ENCODE data around the gene PLEKHA4. TPM values are rescaled to one million over a fixed set of nuclear protein-coding genes. Genes with fewer than 3 reads are reported as not detected.
"Not testable (repeated sequence)": the region's sequence is repeated elsewhere in the genome, so short reads cannot be mapped to it uniquely, and the experiment has no call there.

Gene PLEKHA4
- total and polyA plus RNA-seq, 2 donors (not counting 1 experiment from before 2014, with no cell fraction given), result 4.3 to 6.2 TPM

DNA sequence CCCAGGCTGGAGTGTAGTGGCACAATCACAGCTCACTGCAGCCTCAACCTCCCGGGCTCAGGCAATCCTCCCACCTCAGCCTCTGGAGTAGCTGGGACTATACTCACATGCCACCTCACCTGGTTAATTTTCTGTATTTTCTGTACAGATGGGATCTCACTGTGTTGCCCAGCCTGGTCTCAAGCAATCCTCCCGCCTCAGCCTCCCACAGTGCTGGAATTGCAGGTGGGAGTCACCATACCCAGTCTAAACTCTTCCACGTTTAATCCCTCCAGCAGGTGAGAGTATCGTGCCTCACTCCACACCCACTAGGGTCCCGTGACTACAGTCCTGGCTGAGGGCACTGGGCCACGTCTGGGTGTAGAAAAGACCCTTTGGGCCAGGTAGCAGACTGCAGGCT, 74.1 kb downstream of the PLEKHA4 start:
- H3K27ac Mint-ChIP-seq, result peak overlapping the region; percentile 50
- POLR2A ChIA-PET, result interaction anchor here (0.6 to 2.1 kb wide), 3 partner anchors 43 to 177 kb away, joined by 5 to 8 read pairs (median 8); partner anchors contain the start of gene HSD17B14

DNA sequence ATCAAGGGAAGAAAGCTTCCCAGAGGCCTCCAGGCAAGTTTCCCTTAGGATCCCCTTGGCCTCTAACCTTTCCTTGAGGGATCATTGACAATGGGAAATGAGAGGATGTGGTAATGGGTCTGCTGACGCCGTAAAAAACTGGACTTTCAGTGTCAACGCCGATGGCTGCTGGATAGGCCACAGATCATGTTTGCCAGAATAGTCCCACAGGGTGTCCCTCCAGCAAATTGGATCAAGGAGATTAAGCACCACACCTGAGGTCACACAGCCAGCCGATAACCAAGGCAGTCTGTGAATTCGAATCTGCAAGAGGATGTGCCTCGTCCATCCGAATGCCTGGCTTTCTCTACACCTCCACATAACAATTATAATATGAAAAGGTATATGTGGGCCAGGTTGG, 75.1 kb downstream of the PLEKHA4 start:
- Mint-ChIP-seq H3K27ac (no peak overlapping the region), H3K4me3 (no peak overlapping the region), H3K4me1 (peaks cover 11% of the 10 kb centered on the region), H3K9me3 (ENCODE audit: insufficient read depth) (no peaks in the 10 kb centered on the region), H3K27me3 (no peaks in the 10 kb centered on the region)
- no peak for DNase-seq
- POLR2A ChIA-PET, result no interaction called here
- TF ChIP-seq EZH2 (IDR thresholded peaks at IDR 0.05; ENCODE audit: borderline replicate concordance, insufficient read depth, low read depth, low read length, poor library complexity, severe bottlenecking), result no peak
- TF ChIP-seq, protein P1, sequence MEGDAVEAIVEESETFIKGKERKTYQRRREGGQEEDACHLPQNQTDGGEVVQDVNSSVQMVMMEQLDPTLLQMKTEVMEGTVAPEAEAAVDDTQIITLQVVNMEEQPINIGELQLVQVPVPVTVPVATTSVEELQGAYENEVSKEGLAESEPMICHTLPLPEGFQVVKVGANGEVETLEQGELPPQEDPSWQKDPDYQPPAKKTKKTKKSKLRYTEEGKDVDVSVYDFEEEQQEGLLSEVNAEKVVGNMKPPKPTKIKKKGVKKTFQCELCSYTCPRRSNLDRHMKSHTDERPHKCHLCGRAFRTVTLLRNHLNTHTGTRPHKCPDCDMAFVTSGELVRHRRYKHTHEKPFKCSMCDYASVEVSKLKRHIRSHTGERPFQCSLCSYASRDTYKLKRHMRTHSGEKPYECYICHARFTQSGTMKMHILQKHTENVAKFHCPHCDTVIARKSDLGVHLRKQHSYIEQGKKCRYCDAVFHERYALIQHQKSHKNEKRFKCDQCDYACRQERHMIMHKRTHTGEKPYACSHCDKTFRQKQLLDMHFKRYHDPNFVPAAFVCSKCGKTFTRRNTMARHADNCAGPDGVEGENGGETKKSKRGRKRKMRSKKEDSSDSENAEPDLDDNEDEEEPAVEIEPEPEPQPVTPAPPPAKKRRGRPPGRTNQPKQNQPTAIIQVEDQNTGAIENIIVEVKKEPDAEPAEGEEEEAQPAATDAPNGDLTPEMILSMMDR (IDR thresholded peaks at IDR 0.05), result no peak
- Histone ChIP-seq H3K79me2 (ENCODE audit: control insufficient read depth, insufficient read depth, low read length) (no peaks in the 10 kb centered on the region), H2AFZ (ENCODE audit: insufficient read depth, low read depth, low read length, poor library complexity, severe bottlenecking) (no peak overlapping the region), H3K36me3 (replicated peaks in 1 of 2; ENCODE audit: control extremely low read depth in 1 of 2, control insufficient read depth in 1 of 2, extremely low read depth in 1 of 2, insufficient read depth in 2 of 2, low read length in 1 of 2) (no peaks in the 10 kb centered on the region), H3K9me3 (ENCODE audit: control extremely low read depth in 1 of 3, control insufficient read depth in 2 of 3, insufficient read depth in 1 of 3, low read length in 2 of 3) (no peaks in the 10 kb centered on the region), H3K27me3 (replicated peaks in 1 of 4; ENCODE audit: control extremely low read depth in 1 of 4, control insufficient read depth in 3 of 4, insufficient read depth in 4 of 4, low read length in 3 of 4) (no peaks in the 10 kb centered on the region), H4K20me1 (ENCODE audit: control insufficient read depth, insufficient read depth, low read length, poor library complexity, severe bottlenecking) (no peaks in the 10 kb centered on the region), H3K27ac (ENCODE audit: low read length in 2 of 2) (no peak overlapping the region), H3K9ac (ENCODE audit: low read length) (no peak overlapping the region), H3K4me3 (ENCODE audit: control extremely low read depth in 1 of 5, extremely low read depth in 1 of 5, insufficient read depth in 1 of 5, low read depth in 2 of 5, low read length in 4 of 5) (no peak overlapping the region), H3K4me2 (replicated peaks; ENCODE audit: low read depth, low read length, poor library complexity, severe bottlenecking) (no peak overlapping the region), H3K4me1 (ENCODE audit: control insufficient read depth in 2 of 2, insufficient read depth in 2 of 2, low read length in 2 of 2) (peaks cover 3 to 10% of the 10 kb centered on the region in 2 donors)
- intact Hi-C loops (cut with micrococcal nuclease), result no loop called here
- WGBS (ENCODE audit: insufficient coverage), result 77% methylated on average over 4 of the region's 8 CpGs
- CTCF ChIA-PET, result interaction anchor here (1.0 to 17.5 kb wide), 4 partner anchors 17 to 200 kb away, joined by 3 to 553 read pairs (median 78); partner anchors contain the start of genes BCAT2, GYS1, HSD17B14 and RUVBL2
- no peak for ATAC-seq (ENCODE audit: low read depth)

More for the DNA sequence above, 74.1 kb downstream of the PLEKHA4 start:
- Histone ChIP-seq H3K79me2 (ENCODE audit: control insufficient read depth, insufficient read depth, low read length) (no peaks in the 10 kb centered on the region), H4K20me1 (ENCODE audit: control insufficient read depth, insufficient read depth, low read length, poor library complexity, severe bottlenecking) (no peaks in the 10 kb centered on the region), H3K27ac (ENCODE audit: low read length in 2 of 2) (no peak overlapping the region), H3K27me3 (replicated peaks in 1 of 4; ENCODE audit: control extremely low read depth in 1 of 4, control insufficient read depth in 3 of 4, insufficient read depth in 4 of 4, low read length in 3 of 4) (no peaks in the 10 kb centered on the region), H3K9me3 (ENCODE audit: control extremely low read depth in 1 of 3, control insufficient read depth in 2 of 3, insufficient read depth in 1 of 3, low read length in 2 of 3) (no peaks in the 10 kb centered on the region), H2AFZ (ENCODE audit: insufficient read depth, low read depth, low read length, poor library complexity, severe bottlenecking) (no peak overlapping the region), H3K9ac (ENCODE audit: low read length) (no peak overlapping the region), H3K4me3 (ENCODE audit: control extremely low read depth in 1 of 5, extremely low read depth in 1 of 5, insufficient read depth in 1 of 5, low read depth in 2 of 5, low read length in 4 of 5) (no peak overlapping the region), H3K4me1 (ENCODE audit: control insufficient read depth in 2 of 2, insufficient read depth in 2 of 2, low read length in 2 of 2) (peaks cover 3 to 10% of the 10 kb centered on the region in 2 donors), H3K36me3 (replicated peaks in 1 of 2; ENCODE audit: control extremely low read depth in 1 of 2, control insufficient read depth in 1 of 2, extremely low read depth in 1 of 2, insufficient read depth in 2 of 2, low read length in 1 of 2) (no peaks in the 10 kb centered on the region), H3K4me2 (replicated peaks; ENCODE audit: low read depth, low read length, poor library complexity, severe bottlenecking) (no peak overlapping the region)
- no peak for DNase-seq
- TF ChIP-seq EZH2 (IDR thresholded peaks at IDR 0.05; ENCODE audit: borderline replicate concordance, insufficient read depth, low read depth, low read length, poor library complexity, severe bottlenecking), result no peak
- TF ChIP-seq, protein P1 (IDR thresholded peaks at IDR 0.05), result no peak
- no peaks in the 10 kb centered on the region for H3K27me3 Mint-ChIP-seq
- intact Hi-C loops (cut with micrococcal nuclease), result loop anchor here (2.0 kb wide), 1 partner anchor 973 kb away; the partner anchor contains the start of gene AP2A1
- H3K9me3 Mint-ChIP-seq (ENCODE audit: insufficient read depth), result no peaks in the 10 kb centered on the region
- WGBS (ENCODE audit: insufficient coverage), result 90% methylated on average over 6 of the region's 6 CpGs
- H3K4me1 Mint-ChIP-seq, result peaks cover 11% of the 10 kb centered on the region
- no peak for ATAC-seq (ENCODE audit: low read depth)
- CTCF ChIA-PET, result interaction anchor here (0.7 to 17.5 kb wide), 9 partner anchors 12 to 184 kb away, joined by 3 to 553 read pairs (median 8); partner anchors contain the start of genes BCAT2 and HSD17B14
- peak overlapping the region; percentile 98 for H3K4me3 Mint-ChIP-seq

- intact Hi-C loops (cut with micrococcal nuclease), result loop anchor here (10.0 kb wide), 1 partner anchor 297 kb away; the partner anchor contains the start of gene SNRNP70
- POLR2A ChIA-PET, result not testable (repeated sequence)
Observed at GRCh38 chr19:48787331-48787730, 81.1 kb downstream of the PLEKHA4 start.

More at GRCh38 chr19:48787331-48787730, 81.1 kb downstream of the PLEKHA4 start:
- CTCF ChIA-PET, result interaction anchor here (0.7 to 17.5 kb wide), 37 partner anchors 7 to 438 kb away, joined by 3 to 553 read pairs (median 5); partner anchors contain the start of genes CA11, FUT2, GYS1 and HSD17B14
- not testable (repeated sequence) for H3K9me3 ChIP-seq (ENCODE audit: control extremely low read depth in 1 of 3, control insufficient read depth in 2 of 3, insufficient read depth in 1 of 3, low read length in 2 of 3); H3K4me3 ChIP-seq (ENCODE audit: control extremely low read depth in 1 of 5, extremely low read depth in 1 of 5, insufficient read depth in 1 of 5, low read depth in 2 of 5, low read length in 4 of 5); H3K9ac ChIP-seq (ENCODE audit: low read length); H3K36me3 ChIP-seq (replicated peaks in 1 of 2; ENCODE audit: control extremely low read depth in 1 of 2, control insufficient read depth in 1 of 2, extremely low read depth in 1 of 2, insufficient read depth in 2 of 2, low read length in 1 of 2); H3K4me1 Mint-ChIP-seq; H3K4me3 Mint-ChIP-seq; H3K27ac ChIP-seq (ENCODE audit: low read length in 2 of 2); H3K27ac Mint-ChIP-seq; H2AFZ ChIP-seq (ENCODE audit: insufficient read depth, low read depth, low read length, poor library complexity, severe bottlenecking); ATAC-seq (ENCODE audit: low read depth); H3K4me2 ChIP-seq (replicated peaks; ENCODE audit: low read depth, low read length, poor library complexity, severe bottlenecking); H3K4me1 ChIP-seq (ENCODE audit: control insufficient read depth in 2 of 2, insufficient read depth in 2 of 2, low read length in 2 of 2); H3K27me3 Mint-ChIP-seq; H4K20me1 ChIP-seq (ENCODE audit: control insufficient read depth, insufficient read depth, low read length, poor library complexity, severe bottlenecking); H3K9me3 Mint-ChIP-seq (ENCODE audit: insufficient read depth); DNase-seq; H3K27me3 ChIP-seq (replicated peaks in 1 of 4; ENCODE audit: control extremely low read depth in 1 of 4, control insufficient read depth in 3 of 4, insufficient read depth in 4 of 4, low read length in 3 of 4); H3K79me2 ChIP-seq (ENCODE audit: control insufficient read depth, insufficient read depth, low read length)
- WGBS (ENCODE audit: insufficient coverage), result 93% methylated on average over 8 of the region's 9 CpGs
